ENCODE measurements around the gene PRR23E.

PRR23E gene

GRCh38 chr3:127210654-127210943, 17.7 kb downstream of the PRR23E start:
- no peak for DNase-seq

GRCh38 chr3:127211118-127212060, 18.5 kb downstream of the PRR23E start:
- no peak for DNase-seq

- DNase-seq: no peak
These were observed 19.3 kb downstream of the PRR23E start for GRCh38 chr3:127212231-127212630.

GRCh38 chr3:127212711-127213110, 19.8 kb downstream of the PRR23E start:
- DNase-seq: no peak

GRCh38 chr3:127213381-127213918, 20.5 kb downstream of the PRR23E start:
- DNase-seq: no peak

- DNase-seq: no peak
These were observed 22.0 kb downstream of the PRR23E start for GRCh38 chr3:127214975-127215374.

GRCh38 chr3:127215714-127216414, 22.9 kb downstream of the PRR23E start:
- DNase-seq: no peak

GRCh38 chr3:127216415-127217261, 23.7 kb downstream of the PRR23E start:
- DNase-seq: no peak

- DNase-seq: no peak
These were observed 24.9 kb downstream of the PRR23E start for GRCh38 chr3:127217596-127218453.

- no peak for DNase-seq
These were observed 25.6 kb downstream of the PRR23E start for GRCh38 chr3:127218454-127218922.

GRCh38 chr3:127220497-127220896, 27.6 kb downstream of the PRR23E start:
- no peak for DNase-seq

- no peak for DNase-seq
These were observed 28.1 kb downstream of the PRR23E start for GRCh38 chr3:127221037-127221436.

GRCh38 chr3:127221446-127222035, 28.6 kb downstream of the PRR23E start:
- DNase-seq: no peak

- DNase-seq: no peak
These were observed 29.2 kb downstream of the PRR23E start for GRCh38 chr3:127222163-127222562.

- no peak for DNase-seq
These were observed 29.7 kb downstream of the PRR23E start for GRCh38 chr3:127222664-127223063.

- no peak for DNase-seq
These were observed 31.2 kb downstream of the PRR23E start for GRCh38 chr3:127224118-127224517.

- DNase-seq: no peak
These were observed 33.5 kb downstream of the PRR23E start for GRCh38 chr3:127226457-127226856.

- DNase-seq: peak; percentile 18
These were observed 34.3 kb downstream of the PRR23E start for GRCh38 chr3:127226946-127227842.

- DNase-seq: no peak
These were observed 35.9 kb downstream of the PRR23E start for GRCh38 chr3:127228866-127229265.

- DNase-seq: no peak
These were observed 40.4 kb downstream of the PRR23E start for GRCh38 chr3:127233371-127233770.
